Activated B cell treated with CpG ODN at 0.5 μM for 24 hours (primary cell): ENCODE results near the gene SKI. TPM values are rescaled to one million over a fixed set of nuclear protein-coding genes. Genes with fewer than 3 reads are reported as not detected.

Experiments used
- ATAC-seq: fragments of 200-7000 bp; cut with Tn5 transposase; one replicate; pipeline ENCODE4 v1.10.0; 2021; ENCODE audit warnings: low read depth, mild to moderate bottlenecking, moderate library complexity
- CTCF ChIA-PET: fragments of 350-600 bp; sonication (Branson Sonifier 250); formaldehyde crosslinking; loops from one replicate; lab custom pipeline; 2021; ENCODE audit warnings: antibody characterized with exemption; lab: Charles Lee
- POLR2A ChIA-PET: fragments of 350-600 bp; sonication (Branson Sonifier 250); formaldehyde crosslinking; loops from one replicate; lab custom pipeline; 2021; ENCODE audit warnings: antibody characterized with exemption; lab: Charles Lee
- DNase-seq: peaks from one replicate; pipeline ENCODE4 v3.0.0; 2022
- H3K27ac Mint-ChIP-seq: one replicate; pipeline ENCODE4 v1.8.0; 2020; ENCODE audit warnings: mixed read lengths
- H3K27me3 Mint-ChIP-seq: one replicate; pipeline ENCODE4 v1.8.0; 2021; ENCODE audit warnings: mixed read lengths
- H3K36me3 Mint-ChIP-seq: one replicate; pipeline ENCODE4 v1.8.0; 2021; ENCODE audit warnings: low read depth, mixed read lengths
- H3K4me1 Mint-ChIP-seq: one replicate; pipeline ENCODE4 v1.8.0; 2021; ENCODE audit warnings: mixed read lengths
- H3K4me3 Mint-ChIP-seq: one replicate; pipeline ENCODE4 v1.8.0; 2020; ENCODE audit warnings: mild to moderate bottlenecking, mixed read lengths
- H3K9me3 Mint-ChIP-seq: one replicate; pipeline ENCODE4 v1.8.0; 2020; ENCODE audit warnings: mixed read lengths
- intact Hi-C: fragments of 100-400 bp; cut with micrococcal nuclease; formaldehyde crosslinking; loops from one replicate; pipeline ENCODE4 v1.15.1; 2024
- total RNA-seq: library from RNA; stranded (reverse); gene quantifications from 2 replicates; pipeline ENCODE4 v1.2.3, GENCODE V29; 2022
- TF ChIP-seq, protein P1 (sequence below): fragments of 200-600 bp; IDR thresholded peaks from one replicate; pipeline ENCODE4 v1.8.0; 2022; ENCODE audit warnings: antibody characterized with exemption, mild to moderate bottlenecking

The SKI gene
- total RNA-seq, 1 donor from 2014 or later, result 37.6 TPM

DNA sequence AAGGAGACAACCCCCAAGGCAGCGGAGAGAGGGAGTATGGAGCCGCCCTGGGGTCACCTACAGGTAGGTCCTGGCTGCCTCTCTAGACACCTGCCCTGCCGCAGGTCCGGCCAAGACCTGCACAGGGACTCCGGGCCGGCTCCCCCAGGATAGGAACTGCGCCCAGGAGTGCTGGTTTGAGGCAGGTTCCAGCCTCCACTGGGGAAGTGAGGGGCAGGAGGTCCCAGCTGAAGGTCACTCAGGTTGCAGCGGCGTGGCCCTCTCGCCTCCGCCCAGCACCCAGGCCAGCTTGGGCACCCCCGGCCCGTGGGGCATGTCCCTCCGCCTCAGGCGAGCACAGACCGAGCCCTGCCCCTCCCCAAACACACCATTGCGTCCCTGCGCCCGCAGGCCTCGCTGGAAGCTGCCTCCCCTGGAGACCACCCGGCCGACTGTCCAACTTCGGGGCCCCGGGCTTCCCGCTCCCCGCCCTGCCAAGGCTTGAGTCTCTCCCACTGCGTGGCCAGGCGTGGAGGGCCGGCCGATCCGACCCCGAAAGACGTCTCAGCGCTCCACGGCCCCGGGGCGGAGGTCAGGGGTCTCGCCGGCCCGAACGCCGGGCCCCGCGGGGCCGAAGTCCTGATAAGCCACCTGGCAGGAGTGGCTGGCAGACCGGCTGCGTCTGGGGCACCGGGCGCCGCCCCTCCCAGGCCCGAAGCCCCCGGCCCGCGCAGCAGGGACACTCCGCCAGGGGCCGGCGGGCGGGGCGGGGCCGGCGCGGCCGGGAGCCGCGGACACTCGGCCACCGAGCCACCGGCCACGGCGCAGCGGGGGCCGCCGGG is 1.4 kb upstream of the SKI start:
- Mint-ChIP-seq H3K4me1 (peaks cover 29% of the 10 kb centered on the region), H3K27ac (peak overlapping the region; percentile 24), H3K27me3 (no peaks in the 10 kb centered on the region), H3K9me3 (no peaks in the 10 kb centered on the region), H3K36me3 (peaks cover 9% of the 10 kb centered on the region), H3K4me3 (peak overlapping the region; percentile 83)
- POLR2A ChIA-PET, result interaction anchor here (0.8 to 3.7 kb wide), 9 partner anchors 12 to 299 kb away, joined by 3 to 46 read pairs (median 6); partner anchors contain the start of gene FAAP20
- TF ChIP-seq, protein P1, sequence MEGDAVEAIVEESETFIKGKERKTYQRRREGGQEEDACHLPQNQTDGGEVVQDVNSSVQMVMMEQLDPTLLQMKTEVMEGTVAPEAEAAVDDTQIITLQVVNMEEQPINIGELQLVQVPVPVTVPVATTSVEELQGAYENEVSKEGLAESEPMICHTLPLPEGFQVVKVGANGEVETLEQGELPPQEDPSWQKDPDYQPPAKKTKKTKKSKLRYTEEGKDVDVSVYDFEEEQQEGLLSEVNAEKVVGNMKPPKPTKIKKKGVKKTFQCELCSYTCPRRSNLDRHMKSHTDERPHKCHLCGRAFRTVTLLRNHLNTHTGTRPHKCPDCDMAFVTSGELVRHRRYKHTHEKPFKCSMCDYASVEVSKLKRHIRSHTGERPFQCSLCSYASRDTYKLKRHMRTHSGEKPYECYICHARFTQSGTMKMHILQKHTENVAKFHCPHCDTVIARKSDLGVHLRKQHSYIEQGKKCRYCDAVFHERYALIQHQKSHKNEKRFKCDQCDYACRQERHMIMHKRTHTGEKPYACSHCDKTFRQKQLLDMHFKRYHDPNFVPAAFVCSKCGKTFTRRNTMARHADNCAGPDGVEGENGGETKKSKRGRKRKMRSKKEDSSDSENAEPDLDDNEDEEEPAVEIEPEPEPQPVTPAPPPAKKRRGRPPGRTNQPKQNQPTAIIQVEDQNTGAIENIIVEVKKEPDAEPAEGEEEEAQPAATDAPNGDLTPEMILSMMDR, result no peak
- DNase-seq, result no peak
- ATAC-seq, result no peak
- intact Hi-C loops, result loop anchor here (1.0 to 2.0 kb wide), 4 partner anchors 14 to 89 kb away; no protein-coding TSS in a partner anchor
- CTCF ChIA-PET, result interaction anchor here (1.1 to 1.2 kb wide), 2 partner anchors 89 to 155 kb away, joined by 5 read pairs; no protein-coding TSS in a partner anchor

DNA sequence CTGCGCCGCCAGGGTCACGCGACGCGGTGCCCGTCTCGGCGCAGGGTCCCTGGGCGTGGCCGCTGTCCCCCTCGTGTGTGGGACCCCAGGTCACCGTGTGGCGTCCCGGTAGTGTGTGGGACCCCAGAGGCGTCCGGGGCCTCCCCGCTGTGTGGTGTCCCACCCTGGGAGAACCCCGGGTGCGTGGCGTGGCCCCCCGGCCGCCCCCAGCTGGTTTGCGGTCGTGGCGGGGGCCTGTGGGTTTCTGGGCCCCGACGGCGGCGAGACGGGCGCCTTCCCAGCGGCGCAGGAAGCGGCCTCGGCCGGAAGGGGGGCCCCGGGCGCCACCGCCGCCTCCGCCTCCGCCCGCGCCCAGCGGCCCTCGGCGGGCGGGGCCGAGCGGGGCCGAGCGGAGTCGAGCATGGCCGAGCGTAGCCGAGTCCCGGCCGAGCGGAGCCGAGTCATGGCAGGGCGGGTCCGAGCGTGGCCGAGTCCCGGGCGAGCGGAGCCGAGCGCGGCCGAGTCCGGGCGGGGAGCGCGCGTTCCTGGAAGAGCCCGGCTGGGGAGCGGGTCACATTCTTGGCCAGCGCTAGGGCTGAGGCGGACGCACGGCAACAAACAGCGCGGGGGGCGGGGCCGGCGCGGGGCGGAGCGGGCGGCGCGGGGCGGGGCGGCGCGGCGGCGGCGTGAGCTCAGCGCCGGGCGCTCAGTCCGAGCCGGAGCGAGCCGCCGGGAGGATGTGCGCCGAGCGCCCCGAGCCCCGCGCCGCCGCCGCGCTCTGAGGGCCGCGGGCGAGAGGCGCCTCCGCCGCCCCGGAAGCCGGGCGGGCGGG is 568 bp upstream of the SKI start:
- POLR2A ChIA-PET, result interaction anchor here (0.6 to 3.7 kb wide), 21 partner anchors 11 to 298 kb away, joined by 3 to 46 read pairs (median 5); partner anchors contain the start of genes FAAP20, MORN1 and RER1

DNA sequence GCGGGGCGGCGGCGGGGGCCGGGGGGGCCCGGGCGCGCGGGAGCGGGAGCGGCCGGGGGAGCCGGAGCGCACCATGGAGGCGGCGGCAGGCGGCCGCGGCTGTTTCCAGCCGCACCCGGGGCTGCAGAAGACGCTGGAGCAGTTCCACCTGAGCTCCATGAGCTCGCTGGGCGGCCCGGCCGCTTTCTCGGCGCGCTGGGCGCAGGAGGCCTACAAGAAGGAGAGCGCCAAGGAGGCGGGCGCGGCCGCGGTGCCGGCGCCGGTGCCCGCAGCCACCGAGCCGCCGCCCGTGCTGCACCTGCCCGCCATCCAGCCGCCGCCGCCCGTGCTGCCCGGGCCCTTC is 546 bp downstream of the SKI start:
- no peaks in the 10 kb centered on the region for H3K27me3 Mint-ChIP-seq
- CTCF ChIA-PET, result interaction anchor here (0.7 to 1.6 kb wide), 9 partner anchors 34 to 319 kb away, joined by 3 to 6 read pairs (median 3); partner anchors contain the start of genes FAAP20, MORN1 and RER1
- H3K4me3 Mint-ChIP-seq, result peak overlapping the region; percentile 95

More for the DNA sequence above, 568 bp upstream of the SKI start:
- H3K36me3 Mint-ChIP-seq, result peaks cover 11% of the 10 kb centered on the region
- TF ChIP-seq, protein P1, result no peak
- DNase-seq (peak; percentile 98), ATAC-seq (peak; percentile 93)
- CTCF ChIA-PET, result interaction anchor here (1.0 to 1.2 kb wide), 3 partner anchors 33 to 154 kb away, joined by 3 to 5 read pairs (median 5); partner anchors contain the start of gene FAAP20
- no peaks in the 10 kb centered on the region for H3K9me3 Mint-ChIP-seq
- intact Hi-C loops, result loop anchor here (1.0 to 2.0 kb wide), 4 partner anchors 15 to 88 kb away; no protein-coding TSS in a partner anchor
- H3K27ac Mint-ChIP-seq, result peak overlapping the region; percentile 56
- no peaks in the 10 kb centered on the region for H3K27me3 Mint-ChIP-seq
- H3K4me3 Mint-ChIP-seq, result peak overlapping the region; percentile 76
- peaks cover 37% of the 10 kb centered on the region for H3K4me1 Mint-ChIP-seq

DNA sequence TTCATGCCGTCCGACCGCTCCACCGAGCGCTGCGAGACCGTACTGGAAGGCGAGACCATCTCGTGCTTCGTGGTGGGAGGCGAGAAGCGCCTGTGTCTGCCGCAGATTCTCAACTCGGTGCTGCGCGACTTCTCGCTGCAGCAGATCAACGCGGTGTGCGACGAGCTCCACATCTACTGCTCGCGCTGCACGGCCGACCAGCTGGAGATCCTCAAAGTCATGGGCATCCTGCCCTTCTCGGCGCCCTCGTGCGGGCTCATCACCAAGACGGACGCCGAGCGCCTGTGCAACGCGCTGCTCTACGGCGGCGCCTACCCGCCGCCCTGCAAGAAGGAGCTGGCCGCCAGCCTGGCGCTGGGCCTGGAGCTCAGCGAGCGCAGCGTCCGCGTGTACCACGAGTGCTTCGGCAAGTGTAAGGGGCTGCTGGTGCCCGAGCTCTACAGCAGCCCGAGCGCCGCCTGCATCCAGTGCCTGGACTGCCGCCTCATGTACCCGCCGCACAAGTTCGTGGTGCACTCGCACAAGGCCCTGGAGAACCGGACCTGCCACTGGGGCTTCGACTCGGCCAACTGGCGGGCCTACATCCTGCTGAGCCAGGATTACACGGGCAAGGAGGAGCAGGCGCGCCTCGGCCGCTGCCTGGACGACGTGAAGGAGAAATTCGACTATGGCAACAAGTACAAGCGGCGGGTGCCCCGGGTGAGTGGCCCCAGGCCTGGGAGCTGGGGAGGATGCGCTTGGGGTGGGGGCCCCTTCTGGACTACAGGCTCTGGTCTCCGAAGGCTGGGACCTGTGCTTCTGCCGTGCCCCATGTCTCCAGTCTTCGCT is 1.1 kb downstream of the SKI start:
- CTCF ChIA-PET, result interaction anchor here (0.7 to 1.6 kb wide), 10 partner anchors 34 to 318 kb away, joined by 3 to 6 read pairs (median 3); partner anchors contain the start of genes FAAP20, MORN1 and RER1
- H3K27me3 Mint-ChIP-seq, result no peaks in the 10 kb centered on the region
- peaks cover 11% of the 10 kb centered on the region for H3K36me3 Mint-ChIP-seq
- H3K4me3 Mint-ChIP-seq, result peak overlapping the region; percentile 95
- peak; percentile 55 for DNase-seq
- no peaks in the 10 kb centered on the region for H3K9me3 Mint-ChIP-seq
- intact Hi-C loops, result no loop called here
- peaks cover 53% of the 10 kb centered on the region for H3K4me1 Mint-ChIP-seq
- peak overlapping the region; percentile 88 for H3K27ac Mint-ChIP-seq
- no peak for ATAC-seq
- POLR2A ChIA-PET, result interaction anchor here (0.5 to 4.3 kb wide), 22 partner anchors 19 to 1301 kb away, joined by 3 to 46 read pairs (median 8); partner anchors contain the start of genes FAAP20, MORN1 and RER1
- TF ChIP-seq, protein P1, result no peak

More for the DNA sequence above, 546 bp downstream of the SKI start:
- peak overlapping the region; percentile 88 for H3K27ac Mint-ChIP-seq
- TF ChIP-seq, protein P1, result no peak
- DNase-seq, result no peak
- POLR2A ChIA-PET, result interaction anchor here (0.5 to 4.3 kb wide), 18 partner anchors 20 to 1302 kb away, joined by 3 to 46 read pairs (median 8); partner anchors contain the start of genes FAAP20, MORN1 and RER1
- H3K4me1 Mint-ChIP-seq, result peaks cover 47% of the 10 kb centered on the region
- intact Hi-C loops, result no loop called here
- no peak for ATAC-seq
- no peaks in the 10 kb centered on the region for H3K9me3 Mint-ChIP-seq
- H3K36me3 Mint-ChIP-seq, result peaks cover 11% of the 10 kb centered on the region
